ENCODE results near the gene BAX. TPM values are rescaled to one million over a fixed set of nuclear protein-coding genes. Genes with fewer than 3 reads are reported as not detected.

Gene BAX
- total and polyA plus RNA-seq, 2 of the 13 experiments (the other 11 are each of a cell fraction or from before 2014, with no cell fraction given), result 139 to 176 TPM

DNA sequence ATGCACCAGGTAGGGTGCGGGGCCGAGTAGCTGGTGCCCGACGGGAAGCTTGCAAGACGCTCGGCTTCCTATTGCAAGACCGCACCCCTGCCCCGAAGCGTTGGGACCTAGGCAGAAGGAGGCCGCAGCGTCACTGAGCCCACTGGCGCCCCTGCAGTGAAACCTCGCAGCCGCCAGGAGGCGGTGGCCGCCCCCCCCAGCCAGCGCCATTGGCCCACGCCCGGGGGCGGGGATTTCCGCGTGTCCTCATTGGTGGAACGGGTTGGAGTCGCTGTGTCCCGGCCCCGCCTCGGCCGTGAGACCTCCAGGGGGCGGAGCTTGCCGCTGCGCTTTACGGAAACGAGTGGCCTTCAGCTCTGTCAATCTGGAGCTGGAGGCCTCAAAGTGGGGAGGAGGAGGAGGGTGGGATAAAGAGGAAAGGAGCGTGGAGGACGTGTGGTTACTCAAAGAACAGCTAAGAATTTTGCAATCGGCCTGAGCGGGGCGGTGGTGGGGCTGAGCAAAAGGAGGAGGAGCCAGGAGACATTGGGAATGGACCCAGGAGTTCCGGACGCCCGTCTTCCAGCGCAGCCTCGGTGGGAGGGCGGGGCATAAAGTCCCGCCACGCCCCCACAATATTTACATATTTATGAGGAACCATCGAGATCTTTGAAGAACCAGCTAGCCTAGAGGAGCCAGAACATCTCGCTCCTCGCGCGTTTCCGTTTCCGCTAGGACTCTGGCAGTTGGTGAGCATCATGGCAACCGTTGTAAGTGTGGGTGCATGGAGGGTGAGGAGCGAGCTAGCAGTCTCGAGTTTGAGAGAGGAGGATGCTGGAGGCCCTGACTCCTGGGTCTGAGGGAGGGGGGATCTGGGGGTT, 38.7 kb downstream of the BAX start, which contains the start of the genes GYS1 and RUVBL2 (continued):
- TF ChIP-seq, protein P1, sequence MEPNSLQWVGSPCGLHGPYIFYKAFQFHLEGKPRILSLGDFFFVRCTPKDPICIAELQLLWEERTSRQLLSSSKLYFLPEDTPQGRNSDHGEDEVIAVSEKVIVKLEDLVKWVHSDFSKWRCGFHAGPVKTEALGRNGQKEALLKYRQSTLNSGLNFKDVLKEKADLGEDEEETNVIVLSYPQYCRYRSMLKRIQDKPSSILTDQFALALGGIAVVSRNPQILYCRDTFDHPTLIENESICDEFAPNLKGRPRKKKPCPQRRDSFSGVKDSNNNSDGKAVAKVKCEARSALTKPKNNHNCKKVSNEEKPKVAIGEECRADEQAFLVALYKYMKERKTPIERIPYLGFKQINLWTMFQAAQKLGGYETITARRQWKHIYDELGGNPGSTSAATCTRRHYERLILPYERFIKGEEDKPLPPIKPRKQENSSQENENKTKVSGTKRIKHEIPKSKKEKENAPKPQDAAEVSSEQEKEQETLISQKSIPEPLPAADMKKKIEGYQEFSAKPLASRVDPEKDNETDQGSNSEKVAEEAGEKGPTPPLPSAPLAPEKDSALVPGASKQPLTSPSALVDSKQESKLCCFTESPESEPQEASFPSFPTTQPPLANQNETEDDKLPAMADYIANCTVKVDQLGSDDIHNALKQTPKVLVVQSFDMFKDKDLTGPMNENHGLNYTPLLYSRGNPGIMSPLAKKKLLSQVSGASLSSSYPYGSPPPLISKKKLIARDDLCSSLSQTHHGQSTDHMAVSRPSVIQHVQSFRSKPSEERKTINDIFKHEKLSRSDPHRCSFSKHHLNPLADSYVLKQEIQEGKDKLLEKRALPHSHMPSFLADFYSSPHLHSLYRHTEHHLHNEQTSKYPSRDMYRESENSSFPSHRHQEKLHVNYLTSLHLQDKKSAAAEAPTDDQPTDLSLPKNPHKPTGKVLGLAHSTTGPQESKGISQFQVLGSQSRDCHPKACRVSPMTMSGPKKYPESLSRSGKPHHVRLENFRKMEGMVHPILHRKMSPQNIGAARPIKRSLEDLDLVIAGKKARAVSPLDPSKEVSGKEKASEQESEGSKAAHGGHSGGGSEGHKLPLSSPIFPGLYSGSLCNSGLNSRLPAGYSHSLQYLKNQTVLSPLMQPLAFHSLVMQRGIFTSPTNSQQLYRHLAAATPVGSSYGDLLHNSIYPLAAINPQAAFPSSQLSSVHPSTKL (CRISPR knock-in tag; IDR thresholded peaks at IDR 0.05), result peak; percentile 23
- TF ChIP-seq BCL6 (CRISPR knock-in tag; IDR thresholded peaks at IDR 0.05) (peak; percentile 26), ATF2 (CRISPR knock-in tag; IDR thresholded peaks at IDR 0.05) (peak; percentile 55; the same call in 1 of the 2 replicates), FOXK1 (CRISPR knock-in tag; IDR thresholded peaks at IDR 0.05; ENCODE audit: borderline replicate concordance, low read depth) (peak; percentile 44; the same call in 1 of the 2 replicates), RBFOX2 (IDR thresholded peaks at IDR 0.05; ENCODE audit: low read depth, low read length) (peak; percentile 78), ZIK1 (CRISPR knock-in tag; IDR thresholded peaks at IDR 0.05; ENCODE audit: borderline replicate concordance, low read depth) (0 out of 2 replicates have a peak, but pooled peaks have one; percentile 14), RBAK (CRISPR knock-in tag; IDR thresholded peaks at IDR 0.05) (no peak), KDM5A (IDR thresholded peaks at IDR 0.05; ENCODE audit: borderline replicate concordance, low read length) (peak; percentile 87; the same call in 1 of the 2 replicates), SNRNP70 (IDR thresholded peaks at IDR 0.05; ENCODE audit: low read depth, low read length) (no peak), ZBTB20 (CRISPR knock-in tag; IDR thresholded peaks at IDR 0.05; ENCODE audit: borderline replicate concordance, low read depth) (0 out of 2 replicates have a peak, but pooled peaks have one; percentile 13), ZHX1 (CRISPR knock-in tag; IDR thresholded peaks at IDR 0.05; ENCODE audit: low read depth) (no peak), ZFY (CRISPR knock-in tag; IDR thresholded peaks at IDR 0.05) (peak; percentile 79), TAF15 (IDR thresholded peaks at IDR 0.05; ENCODE audit: low read depth, low read length, poor library complexity, severe bottlenecking) (peak; percentile 74), GABPB1 (CRISPR knock-in tag; IDR thresholded peaks at IDR 0.05) (peak; percentile 90), ARNT (IDR thresholded peaks at IDR 0.05) (no peak), BCL3 (CRISPR knock-in tag; IDR thresholded peaks at IDR 0.05) (0 out of 2 replicates have a peak, but pooled peaks have one; percentile 43)
- TF ChIP-seq, protein P2, sequence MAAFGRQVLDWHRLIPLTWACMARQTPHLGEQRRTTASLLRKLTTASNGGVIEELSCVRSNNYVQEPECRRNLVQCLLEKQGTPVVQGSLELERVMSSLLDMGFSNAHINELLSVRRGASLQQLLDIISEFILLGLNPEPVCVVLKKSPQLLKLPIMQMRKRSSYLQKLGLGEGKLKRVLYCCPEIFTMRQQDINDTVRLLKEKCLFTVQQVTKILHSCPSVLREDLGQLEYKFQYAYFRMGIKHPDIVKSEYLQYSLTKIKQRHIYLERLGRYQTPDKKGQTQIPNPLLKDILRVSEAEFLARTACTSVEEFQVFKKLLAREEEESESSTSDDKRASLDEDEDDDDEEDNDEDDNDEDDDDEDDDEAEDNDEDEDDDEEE (CRISPR knock-in tag; IDR thresholded peaks at IDR 0.05), result peak; percentile 42; the same call in 1 of the 2 replicates
